Measurements from ENCODE around the gene ADAMTSL1. TPM values are rescaled to one million over a fixed set of nuclear protein-coding genes. Genes with fewer than 3 reads are reported as not detected.

The ADAMTSL1 gene
- polyA plus RNA-seq, 2 of the 4 experiments (the other 2 are of a cell fraction), result 0.03 TPM; not detected in 1

GRCh38 chr9:18550286-18550685, 76.3 kb downstream of the ADAMTSL1 start:
- Histone ChIP-seq H3K4me2 (no peak overlapping the region), H3K27ac (no peak overlapping the region), H3K4me1 (no peaks in the 10 kb centered on the region), H3K4me3 (no peak overlapping the region), H3K9me3 (no peaks in the 10 kb centered on the region)
- TF ChIP-seq KDM1A (IDR thresholded peaks at IDR 0.05; ENCODE audit: low read depth) (no peak), RNF2 (IDR thresholded peaks at IDR 0.05; ENCODE audit: borderline replicate concordance, low read depth) (no peak), ELK1 (IDR thresholded peaks at IDR 0.05; ENCODE audit: low read depth, low read length) (no peak), ZFP36 (IDR thresholded peaks at IDR 0.05; ENCODE audit: borderline replicate concordance, partially characterized antibody) (no peak), JUN (IDR thresholded peaks at IDR 0.05) (no peak), ZC3H11A (IDR thresholded peaks at IDR 0.05) (no peak), USF2 (IDR thresholded peaks at IDR 0.05) (no peak), FOXS1 (CRISPR knock-in tag; IDR thresholded peaks at IDR 0.05) (no peak), NPAS2 (CRISPR knock-in tag; IDR thresholded peaks at IDR 0.05; ENCODE audit: borderline replicate concordance) (no peak), CHD4 (IDR thresholded peaks at IDR 0.05; ENCODE audit: borderline replicate concordance) (no peak), PBX3 (IDR thresholded peaks at IDR 0.05) (no peak)
- DNase-seq (ENCODE audit: low read depth in 1 of 2, low spot score in 1 of 2), result no peak
- no peak for ATAC-seq
- POLR2A ChIA-PET, result no interaction called here
- FAIRE-seq, result no peak
- CTCF ChIA-PET, result no interaction called here
- 16% methylated on average over 5 of the region's 5 CpGs for WGBS (ENCODE audit: missing lambda C conversion rate)

GRCh38 chr9:18554244-18554643, 80.3 kb downstream of the ADAMTSL1 start:
- WGBS (ENCODE audit: missing lambda C conversion rate), result 13% methylated on average over 6 of the region's 6 CpGs
- H3K27ac ChIP-seq, result no peak overlapping the region
- no peaks in the 10 kb centered on the region for H3K9me3 ChIP-seq
- H3K4me1 ChIP-seq, result no peaks in the 10 kb centered on the region
- ChIA-PET POLR2A (no interaction called here), CTCF (no interaction called here)
- no peak overlapping the region for H3K4me3 ChIP-seq
- no peak for ATAC-seq
- no peak for FAIRE-seq
- no peak for DNase-seq (ENCODE audit: low read depth in 1 of 2, low spot score in 1 of 2)
- TF ChIP-seq POLR2A (IDR thresholded peaks at IDR 0.05; ENCODE audit: low read length) (no peak), HEYL (CRISPR knock-in tag; IDR thresholded peaks at IDR 0.05) (no peak), RAD21 (conservative IDR thresholded peaks at IDR 0.05 in 1 of 2, IDR thresholded peaks at IDR 0.05 in 1 of 2) (no peak), GATA3 (IDR thresholded peaks at IDR 0.05; ENCODE audit: borderline replicate concordance) (no peak), HMGXB4 (CRISPR knock-in tag; IDR thresholded peaks at IDR 0.05; ENCODE audit: borderline replicate concordance) (no peak), MAFK (IDR thresholded peaks at IDR 0.05; ENCODE audit: partially characterized antibody) (no peak), MAZ (IDR thresholded peaks at IDR 0.05; ENCODE audit: borderline replicate concordance, low read depth, low read length) (no peak), JUN (IDR thresholded peaks at IDR 0.05) (no peak), REST (IDR thresholded peaks at IDR 0.05) (no peak), RFX5 (IDR thresholded peaks at IDR 0.05) (no peak), HES2 (IDR thresholded peaks at IDR 0.05) (no peak)
- no peak overlapping the region for H3K4me2 ChIP-seq
